Transverse colon (tissue), 4 donors: ENCODE data around the gene HOXB7. TPM values are rescaled to one million over a fixed set of nuclear protein-coding genes. Genes with fewer than 3 reads are reported as not detected.

Source experiments
- DNase-seq: peaks from one replicate; pipeline ENCODE4 v3.0.0-alpha.2; 2019
- H3K27ac ChIP-seq, 4 donors: fragments of 200-600 bp; sonication (generic); 2 replicates each; pipeline ENCODE4 v1.5.1; 2016 to 2018; ENCODE audit warnings: inconsistent platforms in 4 of 4
- H3K27me3 ChIP-seq: fragments of 200-600 bp; sonication (generic); 2 replicates; pipeline ENCODE4 v1.5.1; 2017; ENCODE audit warnings: inconsistent platforms
- H3K36me3 ChIP-seq, 4 donors: fragments of 200-600 bp; sonication (generic); 2 replicates each; pipeline ENCODE4 v1.5.1; 2017 to 2019; ENCODE audit warnings: inconsistent platforms in 4 of 4
- H3K4me1 ChIP-seq, 4 donors: fragments of 200-600 bp; sonication (generic); 2 replicates each; pipeline ENCODE4 v1.5.1; 2017 to 2020; ENCODE audit warnings: inconsistent platforms in 4 of 4
- H3K4me3 ChIP-seq, 4 donors: fragments of 200-600 bp; sonication (generic); 1 replicate in 1 of 4; 2 replicates in 3 of 4; pipeline versions ENCODE4 v1.5.1 to v1.6.1; 2017 to 2019; ENCODE audit warnings: inconsistent platforms in 4 of 4
- H3K9me3 ChIP-seq, 2 donors: fragments of 200-600 bp; sonication (generic); 2 replicates each; pipeline ENCODE4 v1.5.1; 2017 to 2019; ENCODE audit warnings: inconsistent platforms in 2 of 2
- CTCF ChIP-seq, 5 experiments: fragments of 200-600 bp in 3 of 5; fragments of 450-650 bp in 2 of 5; sonication (generic) in 3 of 5; IDR thresholded peaks; 1 replicate in 2 of 5; 2 replicates in 3 of 5; pipeline ENCODE4 v1.5.1; 2016 to 2017; ENCODE audit warnings: antibody characterized with exemption in 5 of 5, inconsistent platforms in 3 of 5, mild to moderate bottlenecking in 2 of 5, moderate library complexity in 1 of 5
- EP300 ChIP-seq: sonication (generic); formaldehyde crosslinking; IDR thresholded peaks from one replicate; pipeline ENCODE4 v1.6.1; 2017; ENCODE audit warnings: antibody characterized with exemption, low read depth
- POLR2A ChIP-seq: fragments of 450-650 bp; IDR thresholded peaks from one replicate; pipeline ENCODE4 v1.6.1; 2016; ENCODE audit warnings: antibody characterized with exemption, mild to moderate bottlenecking, moderate library complexity
- POLR2AphosphoS5 ChIP-seq, 3 donors: sonication (generic); formaldehyde crosslinking; IDR thresholded peaks; one replicate each; pipeline ENCODE4 v1.6.1; 2016; ENCODE audit warnings: antibody characterized with exemption in 3 of 3
- WGBS, 2 donors: methylation state at CpG; one replicate each; pipeline ENCODE4 v1.1.5; 2018; ENCODE audit warnings: low coverage in 1 of 2; 5-methylcytosine and 5-hydroxymethylcytosine counted together
- in situ Hi-C, 4 donors: fragments of 200-750 bp; cut with MboI; loops; one replicate each; pipeline versions ENCODE4 v1.15.0 to v1.15.1; 2017; ENCODE audit warnings: low sequenced_read_pairs in 3 of 4, low pct_ligation_motif_present in 1 of 4, low pct_unique_long_range_greater_than_20kb in 1 of 4
- intact Hi-C: fragments of 100-400 bp; cut with DNase I; formaldehyde crosslinking; loops from one replicate; pipeline ENCODE4 v1.15.1; 2023; ENCODE audit warnings: low total_unique reads
- total RNA-seq, 4 donors: library from RNA; depleted of rRNA; stranded (reverse); fragments of >200 nt; gene quantifications; one replicate each; pipeline ENCODE4 v1.1.0, GENCODE V29; 2016

HOXB7 gene
- total RNA-seq, 4 donors from 2014 or later, result 11.2 to 20.9 (median 16.7) TPM; not detected in 1

GRCh38 chr17:48583708-48584222 lies 27.1 kb downstream of the HOXB7 start:
- Histone ChIP-seq H3K27ac (peak overlapping the region; percentile 89 to 95 (median 92)), H3K4me3 (no peak overlapping the region)
- no peak for TF ChIP-seq POLR2A
- no peak for TF ChIP-seq CTCF (IDR thresholded peaks at IDR 0.05)
- no peak for TF ChIP-seq POLR2AphosphoS5 (IDR thresholded peaks at IDR 0.05)
- TF ChIP-seq EP300, result no peak

GRCh38 chr17:48582750-48583069 lies 28.1 kb downstream of the HOXB7 start:
- Histone ChIP-seq H3K4me3 (peak overlapping the region in 2 of 4 donors; percentile 45 to 47), H3K4me1 (peaks cover 9 to 85% (median 76%) of the 10 kb centered on the region in 4 donors), H3K9me3 (no peaks in the 10 kb centered on the region), H3K27ac (peak overlapping the region; percentile 89 to 95 (median 92)), H3K27me3 (peaks cover 9% of the 10 kb centered on the region), H3K36me3 (no peaks in the 10 kb centered on the region)
- DNase-seq, result no peak
- 15 to 43% methylated on average over 5 to 7 of the region's 7 CpGs for WGBS, 2 donors
- in situ Hi-C loops, result no loop called here
- intact Hi-C loops, result no loop called here
- no peak for TF ChIP-seq EP300
- no peak for TF ChIP-seq POLR2AphosphoS5 (IDR thresholded peaks at IDR 0.05)
- no peak for TF ChIP-seq POLR2A
- TF ChIP-seq CTCF (IDR thresholded peaks at IDR 0.05), result no peak

More at GRCh38 chr17:48583708-48584222, 27.1 kb downstream of the HOXB7 start:
- Histone ChIP-seq H3K9me3 (no peaks in the 10 kb centered on the region), H3K4me1 (peaks cover 9 to 87% (median 70%) of the 10 kb centered on the region in 4 donors), H3K36me3 (no peaks in the 10 kb centered on the region), H3K27me3 (peaks cover 9% of the 10 kb centered on the region)
- intact Hi-C loops (no loop called here), in situ Hi-C loops (no loop called here)
- no peak for DNase-seq
- WGBS, 2 donors, result 53% methylated on average over 3 of the region's 3 CpGs; no CpG with 5 or more reads in 1 of the 2 donors

GRCh38 chr17:48579760-48580554 lies 30.9 kb downstream of the HOXB7 start:
- in situ Hi-C loops (no loop called here), intact Hi-C loops (loop anchor here (5.0 kb wide), 1 partner anchor 38 kb away; no protein-coding TSS in a partner anchor)
- Histone ChIP-seq H3K36me3 (no peaks in the 10 kb centered on the region), H3K4me3 (peak overlapping the region in 3 of 4 donors; percentile 4 to 47 (median 45)), H3K27me3 (peaks cover 9% of the 10 kb centered on the region), H3K27ac (peak overlapping the region; percentile 89 to 95 (median 92)), H3K9me3 (no peaks in the 10 kb centered on the region), H3K4me1 (peaks cover 21 to 89% (median 79%) of the 10 kb centered on the region in 4 donors)
- WGBS, 2 donors, result 13 to 22% methylated on average over 6 to 26 of the region's 26 CpGs
- no peak for DNase-seq
- TF ChIP-seq POLR2AphosphoS5 (IDR thresholded peaks at IDR 0.05) (peak in 2 of 3 donors; percentile 21 to 26), POLR2A (no peak)

- Histone ChIP-seq H3K4me3 (peak overlapping the region in 3 of 4 donors; percentile 4 to 47 (median 45)), H3K9me3 (no peaks in the 10 kb centered on the region), H3K36me3 (no peaks in the 10 kb centered on the region), H3K4me1 (peaks cover 26 to 89% (median 78%) of the 10 kb centered on the region in 4 donors), H3K27me3 (peaks cover 9% of the 10 kb centered on the region), H3K27ac (peak overlapping the region; percentile 89 to 95 (median 92))
- in situ Hi-C loops (no loop called here), intact Hi-C loops (loop anchor here (5.0 kb wide), 1 partner anchor 37 kb away; no protein-coding TSS in a partner anchor)
- 23 to 28% methylated on average over 7 of the region's 7 CpGs for WGBS, 2 donors
- DNase-seq, result no peak
- TF ChIP-seq POLR2AphosphoS5 (IDR thresholded peaks at IDR 0.05) (no peak), EP300 (no peak), CTCF (IDR thresholded peaks at IDR 0.05) (no peak), POLR2A (no peak)
Measured at GRCh38 chr17:48579471-48579759, 31.4 kb downstream of the HOXB7 start.
